Upper lobe of left lung (tissue), 6 donors: Measurements from ENCODE around the gene HSPG2. TPM values are rescaled to one million over a fixed set of nuclear protein-coding genes. Genes with fewer than 3 reads are reported as not detected.
A peak's percentile ranks its signal among the peaks of the same experiment; 100 is the strongest.

Experiments used
- ATAC-seq, 2 donors: fragments of 200-7000 bp; cut with Tn5 transposase; one replicate each; pipeline ENCODE4 v1.9.1; 2022; ENCODE audit warnings: mild to moderate bottlenecking in 2 of 2, moderate library complexity in 2 of 2; ENCODE audit not compliant: low FRiP score in 2 of 2
- DNase-seq, 2 donors: peaks; one replicate each; pipeline ENCODE4 v3.0.0-alpha.2; 2019 to 2020
- H3K27ac ChIP-seq, 4 donors: fragments of 200-600 bp; sonication (generic); one replicate each; pipeline ENCODE4 v1.5.1; 2016 to 2019
- H3K27me3 ChIP-seq, 4 donors: fragments of 200-600 bp; sonication (generic); one replicate each; pipeline ENCODE4 v1.5.1; 2017 to 2019
- H3K36me3 ChIP-seq, 4 donors: fragments of 200-600 bp; sonication (generic); one replicate each; pipeline ENCODE4 v1.5.1; 2016 to 2019
- H3K4me1 ChIP-seq, 4 donors: fragments of 200-600 bp; sonication (generic); one replicate each; pipeline ENCODE4 v1.5.1; 2018 to 2019
- H3K4me3 ChIP-seq, 4 donors: fragments of 200-600 bp; sonication (generic); one replicate each; pipeline ENCODE4 v1.5.1; 2017 to 2019; ENCODE audit warnings: mild to moderate bottlenecking in 2 of 4, moderate library complexity in 1 of 4
- H3K9me3 ChIP-seq, 4 donors: fragments of 200-600 bp; sonication (generic); one replicate each; pipeline ENCODE4 v1.5.1; 2018 to 2019
- EP300 ChIP-seq, 4 donors: sonication (generic); formaldehyde crosslinking; IDR thresholded peaks; one replicate each; pipeline ENCODE4 v1.5.1; 2017; ENCODE audit warnings: antibody characterized with exemption in 4 of 4, control low read depth in 2 of 4
- POLR2A ChIP-seq, 4 donors: fragments of 450-650 bp; IDR thresholded peaks; one replicate each; pipeline ENCODE4 v1.5.1; 2016 to 2017; ENCODE audit warnings: antibody characterized with exemption in 4 of 4, mild to moderate bottlenecking in 2 of 4
- POLR2AphosphoS5 ChIP-seq, 2 donors: sonication (generic); formaldehyde crosslinking; IDR thresholded peaks; one replicate each; pipeline ENCODE4 v1.5.1; 2017; ENCODE audit warnings: antibody characterized with exemption in 2 of 2
- WGBS, 2 donors: methylation state at CpG; one replicate each; pipeline ENCODE4 v1.1.5; 2017 to 2018; 5-methylcytosine and 5-hydroxymethylcytosine counted together
- total RNA-seq, 6 donors: library from RNA; depleted of rRNA in 4 of 6; stranded (reverse); fragments of >200 nt in 4 of 6; gene quantifications; one replicate each; pipeline versions ENCODE4 v1.1.0 to v1.2.1, GENCODE V29; 2016 to 2021
- TF ChIP-seq, protein P1 (sequence below), 6 experiments: fragments of 450-650 bp in 4 of 6; fragments of 200-600 bp in 2 of 6; sonication (generic) in 2 of 6; IDR thresholded peaks; one replicate each; pipeline ENCODE4 v1.5.1; 2016 to 2019; ENCODE audit warnings: antibody characterized with exemption in 6 of 6
- donor health status: DM: no; HTN: no; CAD: no; lungs with moderate emphysema.
- donor health status: DM: no; HTN: yes; CAD: no; lungs with severe emphysema.

Gene HSPG2
- total RNA-seq, 6 donors from 2014 or later, result 104 to 433 (median 227) TPM

DNA sequence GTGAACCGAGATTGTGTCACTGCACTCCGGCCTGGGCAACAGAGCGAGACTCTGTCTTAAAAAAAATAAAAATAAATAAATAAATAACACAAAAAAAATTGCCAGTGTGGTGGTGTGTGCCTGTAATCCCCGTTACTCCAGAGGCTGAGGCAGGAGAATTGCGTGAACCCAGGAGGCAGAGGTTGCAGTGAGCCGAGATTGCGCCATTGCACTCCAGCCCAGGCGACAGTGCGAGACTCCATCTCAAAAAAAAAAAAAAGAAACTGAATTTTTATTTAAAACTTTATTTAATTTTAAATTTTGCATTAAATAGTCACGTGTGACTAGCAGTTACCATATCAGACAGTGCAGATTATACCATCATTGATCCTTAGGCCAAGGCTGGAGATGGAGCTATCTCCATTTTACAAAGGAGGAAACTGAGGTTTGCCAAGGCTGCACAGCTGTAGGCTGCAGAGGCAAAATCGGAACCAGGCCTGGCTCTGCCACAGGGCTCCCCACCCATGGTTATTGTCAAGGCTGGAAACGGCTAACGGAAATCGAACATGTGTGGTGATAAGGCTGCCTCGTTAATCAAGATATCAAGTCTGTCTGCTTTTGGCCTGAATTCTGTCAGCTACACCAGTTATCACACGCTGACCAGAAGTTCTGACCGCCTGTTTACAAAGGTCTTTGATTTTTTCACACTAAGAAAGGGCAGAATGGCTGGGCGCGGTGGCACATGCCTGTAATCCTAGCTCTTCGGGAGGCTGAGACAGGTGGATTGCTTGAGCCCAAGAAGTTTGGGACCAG lies 20.5 kb downstream of the HSPG2 start:
- TF ChIP-seq, protein P1, sequence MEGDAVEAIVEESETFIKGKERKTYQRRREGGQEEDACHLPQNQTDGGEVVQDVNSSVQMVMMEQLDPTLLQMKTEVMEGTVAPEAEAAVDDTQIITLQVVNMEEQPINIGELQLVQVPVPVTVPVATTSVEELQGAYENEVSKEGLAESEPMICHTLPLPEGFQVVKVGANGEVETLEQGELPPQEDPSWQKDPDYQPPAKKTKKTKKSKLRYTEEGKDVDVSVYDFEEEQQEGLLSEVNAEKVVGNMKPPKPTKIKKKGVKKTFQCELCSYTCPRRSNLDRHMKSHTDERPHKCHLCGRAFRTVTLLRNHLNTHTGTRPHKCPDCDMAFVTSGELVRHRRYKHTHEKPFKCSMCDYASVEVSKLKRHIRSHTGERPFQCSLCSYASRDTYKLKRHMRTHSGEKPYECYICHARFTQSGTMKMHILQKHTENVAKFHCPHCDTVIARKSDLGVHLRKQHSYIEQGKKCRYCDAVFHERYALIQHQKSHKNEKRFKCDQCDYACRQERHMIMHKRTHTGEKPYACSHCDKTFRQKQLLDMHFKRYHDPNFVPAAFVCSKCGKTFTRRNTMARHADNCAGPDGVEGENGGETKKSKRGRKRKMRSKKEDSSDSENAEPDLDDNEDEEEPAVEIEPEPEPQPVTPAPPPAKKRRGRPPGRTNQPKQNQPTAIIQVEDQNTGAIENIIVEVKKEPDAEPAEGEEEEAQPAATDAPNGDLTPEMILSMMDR (IDR thresholded peaks at IDR 0.05), result no peak
- TF ChIP-seq POLR2AphosphoS5 (IDR thresholded peaks at IDR 0.05), result peak in 1 of 2 donors; percentile 48
- H3K4me1 ChIP-seq, result peaks cover 52 to 60% (median 59%) of the 10 kb centered on the region in 4 donors
- H3K4me3 ChIP-seq, result no peak overlapping the region
- H3K27ac ChIP-seq, result no peak overlapping the region
- WGBS, 2 donors, result 73 to 79% methylated on average over 20 of the region's 20 CpGs
- H3K9me3 ChIP-seq, result no peaks in the 10 kb centered on the region
- H3K27me3 ChIP-seq, result no peaks in the 10 kb centered on the region
- no peak for ATAC-seq
- no peak for DNase-seq
- H3K36me3 ChIP-seq, result no peaks in the 10 kb centered on the region

DNA sequence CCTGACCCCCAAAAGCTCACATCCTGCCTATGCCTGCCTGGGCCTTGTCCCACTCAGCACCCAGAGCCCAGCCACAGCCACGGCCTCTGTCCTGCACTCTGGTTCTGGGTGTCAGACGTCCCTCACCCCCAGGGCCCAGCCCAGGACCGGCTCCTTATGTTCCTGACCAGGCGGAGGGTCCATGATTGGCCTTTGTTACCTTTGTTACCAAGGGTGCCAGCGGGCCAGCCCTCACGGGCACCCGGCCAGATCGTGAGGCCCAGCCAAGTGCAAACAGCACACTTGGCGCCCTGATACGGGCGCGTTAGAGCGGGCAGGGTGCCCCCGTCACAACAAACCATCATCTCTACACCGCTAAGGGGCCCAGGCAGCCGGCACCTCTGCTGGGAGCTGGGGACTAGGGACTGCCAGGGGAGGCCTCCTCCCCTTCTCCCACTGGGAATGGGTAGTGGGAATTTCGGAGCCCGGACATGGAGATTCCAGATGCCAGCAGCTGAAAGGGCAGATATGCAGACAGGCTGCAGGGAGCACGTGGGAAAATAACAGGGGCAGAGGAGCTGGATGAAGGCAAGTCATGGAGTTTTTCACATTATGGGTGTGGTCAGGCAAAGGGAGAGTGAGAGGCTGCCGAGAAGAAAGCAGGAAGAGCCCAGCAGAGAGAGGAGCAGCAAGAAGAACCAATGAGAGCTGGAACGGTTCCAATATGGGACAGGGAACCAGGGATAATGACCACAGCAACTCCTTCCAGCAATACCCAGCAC lies 22.1 kb downstream of the HSPG2 start:
- peak in 1 of 2 donors; percentile 87 for DNase-seq
- WGBS, 2 donors, result 25 to 35% methylated on average over 10 to 21 of the region's 21 CpGs
- Histone ChIP-seq H3K27me3 (no peaks in the 10 kb centered on the region), H3K9me3 (no peaks in the 10 kb centered on the region), H3K4me3 (no peak overlapping the region), H3K27ac (peak overlapping the region in 3 of 4 donors; percentile 53 to 74 (median 54)), H3K36me3 (no peaks in the 10 kb centered on the region), H3K4me1 (peaks cover 57 to 65% (median 63%) of the 10 kb centered on the region in 4 donors)
- TF ChIP-seq EP300 (IDR thresholded peaks at IDR 0.05) (no peak), POLR2A (IDR thresholded peaks at IDR 0.05) (no peak), POLR2AphosphoS5 (IDR thresholded peaks at IDR 0.05) (no peak)
- TF ChIP-seq, protein P1 (IDR thresholded peaks at IDR 0.05), result no peak
- peak; percentile 12 to 43 for ATAC-seq

DNA sequence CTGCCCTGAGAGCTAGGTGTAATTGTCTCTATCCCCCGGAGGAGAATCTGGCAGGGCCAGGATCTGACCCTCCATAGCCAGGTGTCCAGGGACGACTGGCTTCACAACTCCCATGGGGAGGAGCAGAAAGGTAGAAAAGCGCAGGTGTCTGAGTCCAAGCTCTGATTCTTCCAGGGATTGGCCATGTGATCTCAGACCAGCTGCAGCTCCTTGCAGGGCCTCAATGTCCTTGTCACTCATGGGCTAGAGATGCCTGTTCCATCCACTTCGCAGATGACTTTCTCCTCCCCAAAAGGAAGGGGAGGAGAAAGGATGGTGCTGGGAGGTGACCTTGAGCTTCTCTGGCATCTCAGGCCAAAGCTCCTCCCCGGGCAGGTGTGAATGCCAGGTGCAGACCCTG lies 22.7 kb downstream of the HSPG2 start:
- TF ChIP-seq POLR2AphosphoS5 (IDR thresholded peaks at IDR 0.05), result no peak
- Histone ChIP-seq H3K27me3 (no peaks in the 10 kb centered on the region), H3K4me1 (peaks cover 57 to 68% (median 66%) of the 10 kb centered on the region in 4 donors), H3K36me3 (no peaks in the 10 kb centered on the region), H3K27ac (peak overlapping the region; percentile 53 to 81 (median 64)), H3K9me3 (no peaks in the 10 kb centered on the region), H3K4me3 (no peak overlapping the region)
- DNase-seq (no peak), ATAC-seq (no peak)
- WGBS, 2 donors, result 69 to 84% methylated on average over 3 to 4 of the region's 5 CpGs

DNA sequence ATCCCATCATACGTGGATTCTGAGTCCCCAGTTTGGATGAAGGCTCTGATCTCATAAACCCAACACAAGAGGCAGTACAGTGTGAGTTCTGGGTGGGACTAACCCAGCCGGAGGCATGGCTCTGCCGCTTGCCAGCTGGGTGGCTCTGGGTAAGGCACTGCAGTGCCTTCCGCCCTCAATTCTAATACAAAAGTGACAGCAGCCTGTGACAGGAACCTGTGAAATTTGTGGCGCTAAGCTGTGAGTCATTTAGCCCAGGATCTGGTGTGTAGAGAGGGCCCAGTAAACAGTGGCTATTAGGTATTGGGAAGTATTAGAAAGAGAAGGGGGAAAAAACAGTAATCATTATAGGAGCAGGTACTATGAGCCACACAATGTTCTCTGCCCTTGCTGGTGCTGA lies 23.3 kb downstream of the HSPG2 start:
- TF ChIP-seq EP300 (IDR thresholded peaks at IDR 0.05), result no peak
- Histone ChIP-seq H3K4me1 (peaks cover 64 to 75% (median 73%) of the 10 kb centered on the region in 4 donors), H3K27me3 (no peaks in the 10 kb centered on the region), H3K27ac (peak overlapping the region; percentile 53 to 81 (median 74)), H3K9me3 (no peaks in the 10 kb centered on the region), H3K36me3 (no peaks in the 10 kb centered on the region), H3K4me3 (no peak overlapping the region)
- DNase-seq (no peak), ATAC-seq (no peak)
- WGBS, 2 donors, result 65 to 66% methylated on average over 5 of the region's 5 CpGs

DNA sequence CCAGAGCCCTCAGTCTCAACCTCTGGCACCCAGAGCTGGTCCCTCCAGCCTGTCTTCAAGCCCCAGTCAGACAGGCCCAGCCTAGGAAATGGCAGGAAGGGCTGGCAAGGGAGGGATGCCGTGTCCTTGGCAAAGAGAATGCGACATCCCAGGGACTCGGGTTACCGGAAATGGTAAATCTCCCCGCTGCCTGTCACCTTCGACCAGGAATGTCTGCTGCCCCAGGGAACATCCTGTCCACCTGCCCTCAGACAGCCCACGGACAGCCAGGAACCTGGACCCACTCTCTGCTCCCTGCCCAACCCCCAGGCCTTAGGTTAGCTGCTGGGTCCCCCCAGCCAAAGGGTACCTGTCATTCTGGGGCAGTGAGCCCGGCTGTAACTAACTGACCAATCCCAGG lies 23.9 kb downstream of the HSPG2 start:
- ATAC-seq, result no peak
- no peaks in the 10 kb centered on the region for H3K36me3 ChIP-seq
- H3K27ac ChIP-seq, result peak overlapping the region; percentile 27 to 81 (median 74)
- no peaks in the 10 kb centered on the region for H3K9me3 ChIP-seq
- no peak overlapping the region for H3K4me3 ChIP-seq
- no peaks in the 10 kb centered on the region for H3K27me3 ChIP-seq
- 57 to 88% methylated on average over 1 to 8 of the region's 8 CpGs for WGBS, 2 donors
- TF ChIP-seq EP300 (IDR thresholded peaks at IDR 0.05) (no peak), POLR2AphosphoS5 (IDR thresholded peaks at IDR 0.05) (no peak), POLR2A (IDR thresholded peaks at IDR 0.05) (no peak)
- TF ChIP-seq, protein P1 (IDR thresholded peaks at IDR 0.05), result no peak
- peaks cover 66 to 80% (median 75%) of the 10 kb centered on the region in 4 donors for H3K4me1 ChIP-seq
- DNase-seq, result no peak
